Measurements from ENCODE around the gene NLGN1.

NLGN1 gene

GRCh38 chr3:173846584-173846983, 449.0 kb downstream of the NLGN1 start:
- no peak overlapping the region for H3K4me3 ChIP-seq (ENCODE audit: low read depth, low read length)
- no peak for DNase-seq (ENCODE audit: low read depth)
- TF ChIP-seq CTCF (IDR thresholded peaks at IDR 0.05; ENCODE audit: insufficient read depth, low read depth, low read length, missing control alignments): no peak

- TF ChIP-seq CTCF (IDR thresholded peaks at IDR 0.05; ENCODE audit: insufficient read depth, low read depth, low read length, missing control alignments): no peak
- DNase-seq (ENCODE audit: low read depth): no peak
- H3K4me3 ChIP-seq (ENCODE audit: low read depth, low read length): no peak overlapping the region
Measured at GRCh38 chr3:173849489-173849888, 451.9 kb downstream of the NLGN1 start.

GRCh38 chr3:173857154-173857553, 459.6 kb downstream of the NLGN1 start:
- no peak overlapping the region for H3K4me3 ChIP-seq (ENCODE audit: low read depth, low read length)
- no peak for TF ChIP-seq CTCF (IDR thresholded peaks at IDR 0.05; ENCODE audit: insufficient read depth, low read depth, low read length, missing control alignments)
- DNase-seq (ENCODE audit: low read depth): no peak

GRCh38 chr3:173862701-173863100, 465.2 kb downstream of the NLGN1 start:
- no peak for DNase-seq (ENCODE audit: low read depth)
- no peak for TF ChIP-seq CTCF (IDR thresholded peaks at IDR 0.05; ENCODE audit: insufficient read depth, low read depth, low read length, missing control alignments)
- no peak overlapping the region for H3K4me3 ChIP-seq (ENCODE audit: low read depth, low read length)

GRCh38 chr3:173863551-173863950, 466.0 kb downstream of the NLGN1 start:
- H3K4me3 ChIP-seq (ENCODE audit: low read depth, low read length): no peak overlapping the region
- DNase-seq (ENCODE audit: low read depth): no peak
- no peak for TF ChIP-seq CTCF (IDR thresholded peaks at IDR 0.05; ENCODE audit: insufficient read depth, low read depth, low read length, missing control alignments)

GRCh38 chr3:173865900-173866498, 468.5 kb downstream of the NLGN1 start:
- H3K4me3 ChIP-seq (ENCODE audit: low read depth, low read length): no peak overlapping the region
- no peak for DNase-seq (ENCODE audit: low read depth)
- no peak for TF ChIP-seq CTCF (IDR thresholded peaks at IDR 0.05; ENCODE audit: insufficient read depth, low read depth, low read length, missing control alignments)

- no peak for TF ChIP-seq CTCF (IDR thresholded peaks at IDR 0.05; ENCODE audit: insufficient read depth, low read depth, low read length, missing control alignments)
- H3K4me3 ChIP-seq (ENCODE audit: low read depth, low read length): no peak overlapping the region
- DNase-seq (ENCODE audit: low read depth): no peak
Measured at GRCh38 chr3:173869766-173870165, 472.2 kb downstream of the NLGN1 start.

All from GM12865 (cell line).